Fibroblast of lung (primary cell): ENCODE results near the gene APOB.

Experiments
- CTCF ChIP-seq, 2 donors: IDR thresholded peaks in 1 of 2; conservative IDR thresholded peaks in 1 of 2; 1 replicate in 1 of 2; 2 replicates in 1 of 2; pipeline ENCODE4 v1.5.1; 2011 to 2012; ENCODE audit warnings: low read length in 2 of 2, control low read depth in 1 of 2, inconsistent platforms in 1 of 2, low read depth in 1 of 2, mild to moderate bottlenecking in 1 of 2
- EZH2 ChIP-seq: IDR thresholded peaks from 2 replicates; pipeline ENCODE4 v1.5.1; 2012; ENCODE audit warnings: low read length, control low read depth, mild to moderate bottlenecking; ENCODE audit errors: missing control alignments

DNA sequence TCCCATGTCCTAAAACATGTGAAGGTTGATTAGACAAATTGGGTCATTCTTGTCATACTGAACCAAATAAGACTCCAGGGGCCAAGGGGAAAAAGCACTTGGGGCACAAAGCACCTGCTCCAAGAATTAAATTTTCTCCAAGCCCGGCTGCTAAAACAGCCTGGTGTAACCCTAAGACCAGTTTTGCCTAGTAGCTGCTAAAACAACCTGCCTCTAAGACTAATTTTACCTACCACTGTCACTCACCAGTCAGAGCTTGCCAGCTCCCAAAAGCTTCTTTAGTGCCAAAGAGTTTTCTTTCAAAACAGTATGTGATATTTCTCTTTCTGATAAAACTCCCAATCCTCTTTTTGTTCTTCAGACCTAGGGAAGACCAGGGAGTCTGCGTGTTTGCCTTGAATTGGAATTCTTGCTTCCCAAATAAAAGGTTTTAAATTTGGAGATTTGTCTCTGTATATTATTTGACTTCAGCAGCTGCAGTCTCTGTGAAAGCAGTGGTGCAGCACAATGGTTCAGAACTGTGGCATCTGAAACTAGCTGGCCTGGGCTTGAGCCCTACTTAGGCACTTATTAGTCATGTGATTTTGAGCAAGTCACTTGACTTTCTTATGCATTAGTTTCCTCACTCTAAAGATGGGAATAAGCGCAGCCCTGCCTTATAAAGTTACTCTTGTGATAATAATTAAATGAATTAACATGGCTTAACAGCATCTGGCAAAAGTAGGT, 16.2 kb upstream of the APOB start:
- TF ChIP-seq CTCF (conservative IDR thresholded peaks at IDR 0.05 in 1 of 2, IDR thresholded peaks at IDR 0.05 in 1 of 2; ENCODE audit: low read depth in 1 of 2, low read length in 2 of 2) (no peak), EZH2 (no peak)
